HEK293T (cell line): ENCODE data around the gene DTNB.

Experiments
- CTCF ChIA-PET: fragments of 350-600 bp; formaldehyde crosslinking; extraction: SDS; loops from one replicate; lab custom pipeline; 2021; ENCODE audit warnings: antibody characterized with exemption, inconsistent platforms; lab: Yijun Ruan, JAX
- POLR2A ChIA-PET: fragments of 350-600 bp; formaldehyde crosslinking; extraction: SDS; loops from one replicate; lab custom pipeline; 2020; ENCODE audit warnings: antibody characterized with exemption, inconsistent platforms; lab: Yijun Ruan, JAX
- DNase-seq: peaks from one replicate; pipeline ENCODE4 v3.0.0; 2012; ENCODE audit warnings: mixed read lengths; ENCODE audit errors: extremely low spot score
- ARNT ChIP-seq: fragments of 450-650 bp; IDR thresholded peaks from 2 replicates; pipeline ENCODE4 v1.6.1; 2017; ENCODE audit warnings: mild to moderate bottlenecking
- BHLHE40 ChIP-seq: fragments of 450-650 bp; IDR thresholded peaks from 2 replicates; pipeline ENCODE4 v1.6.1; 2016; ENCODE audit warnings: mild to moderate bottlenecking, moderate library complexity, borderline replicate concordance
- CTBP1 ChIP-seq: fragments of 450-650 bp; IDR thresholded peaks from 2 replicates; pipeline ENCODE4 v1.6.1; 2016; ENCODE audit warnings: borderline replicate concordance
- ELF4 ChIP-seq: fragments of 450-650 bp; IDR thresholded peaks from 2 replicates; pipeline ENCODE4 v1.6.1; 2017; ENCODE audit warnings: antibody characterized with exemption
- FOXA1 ChIP-seq: fragments of 450-650 bp; IDR thresholded peaks from 2 replicates; pipeline ENCODE4 v1.6.1; 2016; ENCODE audit warnings: mild to moderate bottlenecking
- FOXK2 ChIP-seq: fragments of 450-650 bp; IDR thresholded peaks from 2 replicates; pipeline ENCODE4 v1.6.1; 2016; ENCODE audit warnings: mild to moderate bottlenecking
- FOXM1 ChIP-seq: fragments of 450-650 bp; IDR thresholded peaks from 2 replicates; pipeline ENCODE4 v1.6.1; 2017; ENCODE audit warnings: mild to moderate bottlenecking, borderline replicate concordance
- HDGF ChIP-seq: fragments of 450-650 bp; IDR thresholded peaks from 2 replicates; pipeline ENCODE4 v1.6.1; 2017; ENCODE audit warnings: antibody characterized with exemption, borderline replicate concordance
- L3MBTL2 ChIP-seq: fragments of 450-650 bp; conservative IDR thresholded peaks from 2 replicates; pipeline ENCODE4 v1.6.1; 2016; ENCODE audit warnings: mild to moderate bottlenecking
- LEF1 ChIP-seq: fragments of 450-650 bp; IDR thresholded peaks from 2 replicates; pipeline ENCODE4 v1.6.1; 2017; ENCODE audit warnings: mild to moderate bottlenecking, borderline replicate concordance
- NFRKB ChIP-seq: fragments of 450-650 bp; IDR thresholded peaks from 2 replicates; pipeline ENCODE4 v1.6.1; 2016; ENCODE audit warnings: mild to moderate bottlenecking, moderate library complexity
- SP1 ChIP-seq: fragments of 450-650 bp; IDR thresholded peaks from 2 replicates; pipeline ENCODE4 v1.6.1; 2017
- SUZ12 ChIP-seq: fragments of 450-650 bp; IDR thresholded peaks from 2 replicates; pipeline ENCODE4 v1.6.1; 2016; ENCODE audit warnings: mild to moderate bottlenecking
- TARDBP ChIP-seq: fragments of 450-650 bp; IDR thresholded peaks from 2 replicates; pipeline ENCODE4 v1.6.1; 2016
- ZNF384 ChIP-seq: fragments of 450-650 bp; IDR thresholded peaks from 2 replicates; pipeline ENCODE4 v1.6.1; 2016
- TF ChIP-seq, protein P1 (sequence below): fragments of 450-650 bp; IDR thresholded peaks from 2 replicates; pipeline ENCODE4 v1.6.1; 2016

The DTNB gene

DNA sequence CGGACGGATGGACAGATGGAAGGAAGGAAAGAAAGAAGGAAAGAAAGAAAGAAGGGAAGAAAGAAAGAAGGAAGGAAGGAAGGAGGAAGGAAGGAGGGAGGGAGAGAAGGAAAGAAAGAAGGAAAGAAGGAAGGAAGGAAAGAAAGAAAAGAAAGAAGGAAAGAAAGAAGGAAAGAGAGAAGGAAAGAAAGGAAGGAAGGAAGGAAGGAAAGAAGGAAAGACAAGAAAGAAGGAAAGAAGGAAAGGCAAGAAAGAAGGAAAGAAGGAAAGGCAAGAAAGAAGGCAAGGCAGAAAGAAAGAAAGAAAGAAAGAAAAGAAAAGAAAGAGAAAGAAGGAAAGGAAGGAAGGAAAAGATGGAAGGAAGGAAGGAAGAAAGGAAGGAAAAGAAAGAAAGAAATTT lies 169.1 kb downstream of the DTNB start:
- CTCF ChIA-PET = no interaction called here
- TF ChIP-seq ZNF384 (no peak), ELF4 (no peak), SUZ12 (no peak), L3MBTL2 (no peak), CTBP1 (no peak; the same call in 1 of the 2 replicates), LEF1 (no peak), FOXA1 (no peak)
- DNase-seq = no peak
- POLR2A ChIA-PET = no interaction called here

DNA sequence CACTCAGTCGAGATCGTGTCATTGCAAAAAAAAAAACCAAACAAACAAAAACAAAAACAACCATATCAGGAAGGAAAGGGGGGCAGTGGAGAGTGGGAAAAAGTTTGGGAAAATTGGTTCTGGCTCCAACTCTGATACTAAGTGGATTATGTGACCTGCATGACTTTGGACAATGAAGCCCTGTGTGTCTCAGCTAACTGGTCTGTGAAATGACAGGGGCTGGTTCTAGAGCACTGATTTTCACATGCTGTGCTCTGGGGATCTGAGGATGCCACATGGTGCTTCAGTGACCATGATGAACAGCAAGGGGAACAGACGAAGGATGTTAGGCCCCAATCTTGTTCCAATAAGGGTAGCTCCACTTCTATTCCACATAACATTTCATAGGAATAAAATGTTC lies 174.2 kb downstream of the DTNB start:
- CTCF ChIA-PET = no interaction called here

DNA sequence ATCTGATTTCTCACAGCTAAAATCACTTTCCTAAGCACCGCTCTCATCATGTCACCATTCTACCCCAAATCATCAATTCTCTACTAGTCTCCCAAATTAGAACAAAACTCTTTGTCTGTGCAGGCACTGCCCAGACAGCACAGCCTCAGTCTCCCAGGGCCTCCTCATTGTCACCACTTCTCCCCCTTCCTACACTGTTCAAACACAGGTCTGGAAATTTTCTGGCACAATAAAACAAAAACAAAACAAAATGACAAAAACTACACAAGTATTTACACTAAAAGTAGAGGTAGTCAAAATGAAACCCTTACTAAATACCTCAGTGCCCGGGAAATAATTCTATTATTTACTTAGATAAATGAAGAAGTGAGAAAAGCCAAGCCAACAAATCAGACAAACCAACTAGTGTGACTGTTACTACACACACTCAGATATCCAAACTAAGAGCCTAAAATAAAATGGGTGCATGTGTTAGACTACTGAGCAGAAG lies 175.4 kb downstream of the DTNB start:
- ChIA-PET CTCF (interaction anchor here (0.8 to 1.2 kb wide), 2 partner anchors 136 to 147 kb away, joined by 3 read pairs; no protein-coding TSS in a partner anchor), POLR2A (no interaction called here)
- DNase-seq = no peak
- no peak for TF ChIP-seq LEF1
- no peak for TF ChIP-seq NFRKB
- TF ChIP-seq L3MBTL2 = no peak
- TF ChIP-seq SUZ12 = no peak
- TF ChIP-seq ARNT = no peak
- TF ChIP-seq, protein P1, sequence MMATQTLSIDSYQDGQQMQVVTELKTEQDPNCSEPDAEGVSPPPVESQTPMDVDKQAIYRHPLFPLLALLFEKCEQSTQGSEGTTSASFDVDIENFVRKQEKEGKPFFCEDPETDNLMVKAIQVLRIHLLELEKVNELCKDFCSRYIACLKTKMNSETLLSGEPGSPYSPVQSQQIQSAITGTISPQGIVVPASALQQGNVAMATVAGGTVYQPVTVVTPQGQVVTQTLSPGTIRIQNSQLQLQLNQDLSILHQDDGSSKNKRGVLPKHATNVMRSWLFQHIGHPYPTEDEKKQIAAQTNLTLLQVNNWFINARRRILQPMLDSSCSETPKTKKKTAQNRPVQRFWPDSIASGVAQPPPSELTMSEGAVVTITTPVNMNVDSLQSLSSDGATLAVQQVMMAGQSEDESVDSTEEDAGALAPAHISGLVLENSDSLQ = no peak
- no peak for TF ChIP-seq TARDBP
- TF ChIP-seq CTBP1 = no peak
- TF ChIP-seq ZNF384 = no peak
- no peak for TF ChIP-seq SP1
- no peak for TF ChIP-seq ELF4
- TF ChIP-seq HDGF = no peak
- no peak for TF ChIP-seq BHLHE40

More for the DNA sequence above, 174.2 kb downstream of the DTNB start:
- TF ChIP-seq FOXK2 (no peak), SUZ12 (no peak), BHLHE40 (no peak), L3MBTL2 (no peak), ELF4 (no peak), FOXA1 (no peak), TARDBP (no peak), LEF1 (no peak), ZNF384 (no peak), FOXM1 (no peak), ARNT (no peak)
- TF ChIP-seq, protein P1 = no peak
- POLR2A ChIA-PET = no interaction called here
- no peak for DNase-seq

DNA sequence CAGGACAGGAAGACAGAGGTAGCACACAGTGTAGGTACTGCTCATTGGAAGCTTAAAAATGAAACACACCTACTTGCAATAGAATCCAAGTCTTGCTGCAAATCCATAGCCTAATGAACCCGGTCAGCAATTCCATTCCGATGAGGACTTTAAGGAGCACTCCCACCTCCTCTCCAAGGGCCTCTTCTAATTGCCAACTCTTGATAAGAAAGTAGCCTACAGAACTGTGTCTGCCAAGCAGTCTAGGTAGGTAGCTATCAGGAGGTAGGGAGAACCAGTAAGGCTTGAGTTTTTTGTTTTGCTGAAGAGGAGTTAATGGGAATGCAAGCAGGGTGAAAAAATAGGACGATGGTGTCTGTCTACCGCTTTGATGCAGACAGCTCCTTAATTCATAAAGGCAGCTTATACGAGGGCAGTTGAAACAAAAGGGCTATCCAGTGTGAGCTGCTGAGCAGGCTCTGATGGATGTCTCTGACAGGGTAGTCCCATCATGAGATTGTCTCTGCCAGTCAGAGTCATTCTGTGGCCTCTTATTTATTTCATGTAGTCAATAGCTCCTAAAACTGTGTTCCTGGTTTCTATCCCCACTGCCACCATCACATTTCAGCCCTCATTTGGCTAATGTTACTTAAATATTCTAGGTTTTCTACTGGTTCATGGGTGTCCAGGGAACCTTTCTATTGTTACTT lies 176.0 kb downstream of the DTNB start:
- ChIA-PET CTCF (interaction anchor here (1.2 kb wide), 1 partner anchor 135 kb away, joined by 3 read pairs; no protein-coding TSS in a partner anchor), POLR2A (no interaction called here)
- DNase-seq = no peak
- no peak for TF ChIP-seq ZNF384
- no peak for TF ChIP-seq FOXM1
- TF ChIP-seq TARDBP = no peak
- no peak for TF ChIP-seq LEF1
- TF ChIP-seq FOXA1 = no peak
- no peak for TF ChIP-seq SP1
- TF ChIP-seq, protein P1 = no peak
- TF ChIP-seq BHLHE40 = no peak
- TF ChIP-seq HDGF = no peak
- no peak for TF ChIP-seq L3MBTL2
- TF ChIP-seq SUZ12 = no peak
- TF ChIP-seq ELF4 = no peak
- TF ChIP-seq NFRKB = no peak
- no peak for TF ChIP-seq FOXK2
- TF ChIP-seq ARNT = no peak
- TF ChIP-seq CTBP1 = no peak

DNA sequence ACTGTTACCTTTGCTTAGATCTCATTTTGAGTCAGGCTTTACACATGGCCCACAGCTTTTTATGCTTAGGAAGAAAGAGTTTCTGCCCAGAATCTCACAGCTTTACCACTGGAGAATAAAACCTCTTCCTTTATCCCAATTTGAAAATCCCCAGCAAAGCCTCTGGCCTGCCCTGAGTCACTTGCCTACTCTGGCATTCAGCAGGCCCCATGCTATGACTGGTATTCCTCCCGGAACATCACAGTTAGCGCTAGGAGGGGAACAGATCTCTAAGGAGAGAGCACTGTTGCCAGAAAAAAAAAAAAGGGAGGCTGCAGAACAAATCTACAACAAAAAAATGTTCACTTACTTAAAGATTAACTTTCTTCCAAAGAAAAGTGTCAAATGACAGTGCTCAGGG lies 178.8 kb downstream of the DTNB start:
- ChIA-PET CTCF (no interaction called here), POLR2A (no interaction called here)
- DNase-seq = no peak
- TF ChIP-seq CTBP1 = no peak

DNA sequence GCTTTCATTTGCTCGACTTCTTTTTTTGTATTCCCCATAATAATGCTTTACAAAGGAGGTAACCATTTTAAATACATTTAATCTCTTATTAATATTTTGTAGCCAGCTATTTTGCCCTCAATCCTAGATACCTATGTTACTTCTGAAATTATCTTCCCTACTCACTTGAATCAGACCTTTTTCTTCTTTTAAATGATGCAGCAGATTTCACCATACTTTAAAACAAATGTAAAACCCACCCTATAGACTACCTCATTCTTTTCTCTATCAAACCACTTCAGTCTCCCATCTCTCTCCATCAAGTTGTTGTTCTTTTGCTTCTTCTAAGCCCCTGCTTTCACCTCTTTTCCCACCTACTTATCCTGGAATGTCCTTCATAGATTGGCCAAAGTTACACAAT lies 180.2 kb downstream of the DTNB start:
- no peak for TF ChIP-seq TARDBP
- no peak for TF ChIP-seq HDGF
- no peak for TF ChIP-seq LEF1
- no peak for TF ChIP-seq CTBP1
- no peak for TF ChIP-seq NFRKB
- TF ChIP-seq FOXM1 = no peak
- no peak for TF ChIP-seq SP1
- no peak for TF ChIP-seq SUZ12
- TF ChIP-seq ARNT = no peak
- TF ChIP-seq FOXA1 = no peak
- ChIA-PET POLR2A (no interaction called here), CTCF (interaction anchor here (0.6 kb wide), 1 partner anchor 25 kb away, joined by 7 read pairs; no protein-coding TSS in a partner anchor)
- DNase-seq = no peak
